Neural cell (in vitro differentiated cells): ENCODE data around the gene LINGO1.

ENCODE experiments used
- MXI1 ChIP-seq: fragments of 450-650 bp; conservative IDR thresholded peaks from 2 replicates; pipeline ENCODE4 v1.6.1; 2014; ENCODE audit warnings: antibody characterized with exemption, mild to moderate bottlenecking; ENCODE audit not compliant: poor library complexity, severe bottlenecking
- POLR2AphosphoS5 ChIP-seq: IDR thresholded peaks from 2 replicates; pipeline ENCODE4 v1.6.1; 2012
- RAD21 ChIP-seq: fragments of 450-650 bp; conservative IDR thresholded peaks from 2 replicates; pipeline ENCODE4 v1.6.1; 2014; ENCODE audit warnings: antibody characterized with exemption, mild to moderate bottlenecking, moderate library complexity
- TF ChIP-seq, protein P1 (sequence below): fragments of 450-650 bp; IDR thresholded peaks from 2 replicates; pipeline ENCODE4 v1.5.1; 2014; ENCODE audit warnings: antibody characterized with exemption, mild to moderate bottlenecking, moderate library complexity; ENCODE audit not compliant: poor library complexity, severe bottlenecking

DNA sequence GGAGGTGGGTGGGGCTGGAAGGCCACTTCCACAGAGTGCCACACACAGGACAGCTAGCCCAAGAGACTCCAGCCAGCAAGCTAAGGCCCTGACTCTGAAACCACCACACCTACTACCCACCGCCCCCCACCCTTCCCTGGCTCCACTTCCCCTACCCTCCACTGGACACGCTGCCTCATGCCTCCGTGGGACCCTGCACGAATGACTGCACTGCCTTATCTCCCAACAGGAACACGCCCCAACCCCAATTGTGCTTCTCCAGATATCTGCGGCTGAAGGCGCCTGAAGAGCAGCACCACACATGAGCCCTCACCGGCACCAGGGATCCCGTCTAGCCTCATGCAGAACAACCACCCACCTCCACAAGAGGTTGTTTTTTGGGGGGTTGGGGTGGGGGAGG lies 2.7 kb downstream of the LINGO1 start:
- TF ChIP-seq RAD21 (no peak), POLR2AphosphoS5 (no peak), MXI1 (no peak)
- TF ChIP-seq, protein P1, sequence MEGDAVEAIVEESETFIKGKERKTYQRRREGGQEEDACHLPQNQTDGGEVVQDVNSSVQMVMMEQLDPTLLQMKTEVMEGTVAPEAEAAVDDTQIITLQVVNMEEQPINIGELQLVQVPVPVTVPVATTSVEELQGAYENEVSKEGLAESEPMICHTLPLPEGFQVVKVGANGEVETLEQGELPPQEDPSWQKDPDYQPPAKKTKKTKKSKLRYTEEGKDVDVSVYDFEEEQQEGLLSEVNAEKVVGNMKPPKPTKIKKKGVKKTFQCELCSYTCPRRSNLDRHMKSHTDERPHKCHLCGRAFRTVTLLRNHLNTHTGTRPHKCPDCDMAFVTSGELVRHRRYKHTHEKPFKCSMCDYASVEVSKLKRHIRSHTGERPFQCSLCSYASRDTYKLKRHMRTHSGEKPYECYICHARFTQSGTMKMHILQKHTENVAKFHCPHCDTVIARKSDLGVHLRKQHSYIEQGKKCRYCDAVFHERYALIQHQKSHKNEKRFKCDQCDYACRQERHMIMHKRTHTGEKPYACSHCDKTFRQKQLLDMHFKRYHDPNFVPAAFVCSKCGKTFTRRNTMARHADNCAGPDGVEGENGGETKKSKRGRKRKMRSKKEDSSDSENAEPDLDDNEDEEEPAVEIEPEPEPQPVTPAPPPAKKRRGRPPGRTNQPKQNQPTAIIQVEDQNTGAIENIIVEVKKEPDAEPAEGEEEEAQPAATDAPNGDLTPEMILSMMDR = no peak
